Psoas muscle (tissue), 8 donors: ENCODE measurements around the gene HNRNPK. TPM values are rescaled to one million over a fixed set of nuclear protein-coding genes. Genes with fewer than 3 reads are reported as not detected.

ENCODE experiments used
- ATAC-seq, 4 donors: fragments of 200-7000 bp; cut with Tn5 transposase; one replicate each; pipeline ENCODE4 v1.9.1; 2020; ENCODE audit warnings: moderate library complexity in 3 of 4, mild to moderate bottlenecking in 2 of 4
- DNase-seq, 2 donors: peaks; one replicate each; pipeline ENCODE4 v3.0.0-alpha.2; 2020
- H3K27ac ChIP-seq: fragments of 200-600 bp; one replicate; pipeline ENCODE4 v1.8.0; 2022
- H3K27me3 ChIP-seq, 3 donors: fragments of 200-600 bp in 1 of 3; one replicate each; pipeline versions ENCODE4 v1.6.1 to v1.8.0; 2013 to 2022; ENCODE audit warnings: low read length in 2 of 3, mild to moderate bottlenecking in 2 of 3, moderate library complexity in 1 of 3; ENCODE audit not compliant: insufficient read depth in 3 of 3
- H3K36me3 ChIP-seq, 2 donors: fragments of 200-600 bp in 1 of 2; one replicate each; pipeline versions ENCODE4 v1.6.1 to v1.8.0; 2013 to 2022; ENCODE audit warnings: low read depth in 1 of 2, mild to moderate bottlenecking in 1 of 2, moderate library complexity in 1 of 2; ENCODE audit not compliant: insufficient read depth in 1 of 2
- H3K4me1 ChIP-seq: fragments of 200-600 bp; one replicate; pipeline ENCODE4 v1.8.0; 2022
- H3K4me3 ChIP-seq: fragments of 200-600 bp; one replicate; pipeline ENCODE4 v1.8.0; 2022; ENCODE audit warnings: mild to moderate bottlenecking
- H3K9me3 ChIP-seq: fragments of 200-600 bp; one replicate; pipeline ENCODE4 v1.8.0; 2022
- CTCF ChIP-seq: fragments of 200-600 bp; IDR thresholded peaks from one replicate; pipeline ENCODE4 v1.8.0; 2022; ENCODE audit warnings: antibody characterized with exemption
- WGBS, 3 donors: extraction: QIAGEN DNeasy Blood & Tissue Kit; methylation state at CpG; one replicate each; pipeline versions ENCODE4 v1.1.6 to v1.1.7; 2013; 5-methylcytosine and 5-hydroxymethylcytosine counted together
- intact Hi-C, 2 donors: fragments of 100-400 bp; cut with DNase I; formaldehyde crosslinking; loops; one replicate each; pipeline versions ENCODE4 v1.11.0 to v1.14.2; 2022
- polyA plus RNA-seq, 3 donors: library from polyadenylated mRNA; stranded (reverse); fragments of 200-250 nt; gene quantifications; one replicate each; pipeline ENCODE4 v1.2.3, GENCODE V29; 2013
- total RNA-seq, 4 donors: library from RNA; stranded (reverse); fragmentation: NEBNext Ultra II Directional in 2 of 4; extraction: Animal tissue kit (Norgen Biotek cat#: 25700) in 2 of 4; gene quantifications; one replicate each; pipeline versions ENCODE4 v1.2.1 to v1.2.4, GENCODE V29; 2021 to 2023
- donor health status: healthy with polysubstance abuse.
- donor health status: DM: no; HTN: no; CAD: no; lungs with moderate emphysema.
- donor health status: Bipolar disorder and iron deficiency.
- donor health status: healthy.
- donor health status: DM: yes; HTN: yes; CAD: no.
- donor health status: DM: no; HTN: no; CAD: no.
- donor health status: DM: no; HTN: no; CAD: no.
- donor health status: DM: yes; HTN: yes; CAD: no.

HNRNPK gene
- total and polyA plus RNA-seq, 7 donors: 241 to 369 (median 337) TPM

DNA sequence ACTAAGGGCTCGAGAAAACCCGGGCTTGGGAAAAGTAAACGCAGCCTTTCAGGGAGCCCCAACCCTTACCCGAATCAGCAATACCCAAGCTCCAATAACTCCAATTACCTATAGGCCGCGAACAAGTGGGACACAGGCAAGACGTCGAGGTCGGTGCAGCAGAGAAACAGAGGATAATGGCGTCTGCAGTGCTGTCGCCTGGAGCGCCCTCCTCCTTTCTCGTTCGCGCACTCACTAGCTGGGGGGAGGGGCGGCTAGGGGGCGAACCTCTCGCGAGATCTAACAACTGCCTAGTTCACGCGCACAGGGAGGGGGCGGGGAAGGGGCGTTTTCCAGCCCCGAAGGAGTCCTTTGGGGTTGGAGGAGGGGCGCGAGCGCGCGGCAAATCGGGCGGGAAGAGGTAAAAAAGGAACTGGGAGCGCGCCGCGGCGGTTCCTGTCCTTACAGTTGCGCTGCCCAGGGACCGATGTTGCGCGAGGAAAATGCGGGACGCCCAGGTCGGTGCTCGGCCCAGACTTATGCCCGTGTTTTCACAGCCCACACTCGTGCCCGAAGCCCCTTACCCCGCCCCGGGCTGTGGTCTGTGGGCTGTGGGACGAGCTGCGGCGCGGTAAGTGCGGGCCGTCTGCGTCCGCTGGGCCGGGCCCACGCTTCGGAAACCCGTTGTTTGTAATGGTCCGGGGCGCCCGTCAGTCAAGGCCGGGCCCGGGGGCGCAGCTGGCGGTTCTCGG is 545 bp upstream of the HNRNPK start, which contains the start of gene RMI1:
Gene RMI1 (plus strand): TSS at position 411 of the 731 bp plus-strand sequence. CDS start 20,182 bp downstream, outside the sequence.
- DNase-seq (peak; percentile 100), ATAC-seq (peak; percentile 90 to 93 (median 92))
- Histone ChIP-seq H3K27ac (peak within 1 kb of the TSS; percentile 100), H3K9me3 (no peaks in the 10 kb centered on the region), H3K27me3 (no peaks in the 10 kb centered on the region), H3K4me3 (peak within 1 kb of the TSS; percentile 96), H3K36me3 (peaks cover 0 to 25% of the 10 kb centered on the region in 2 donors), H3K4me1 (peaks cover 34% of the 10 kb centered on the region)
- intact Hi-C loops: loop anchor here (2.0 to 5.0 kb wide), 5 partner anchors 24 to 192 kb away; partner anchors contain the start of gene KIF27 (in 1 of the 2)
- WGBS, 3 donors: 0 to 1% (median 0%) methylated on average over 59 to 69 of the region's 69 CpGs
- TF ChIP-seq CTCF: no peak

- peaks cover 2 to 39% of the 10 kb centered on the region in 2 donors for H3K36me3 ChIP-seq
- WGBS, 3 donors: 0 to 1% (median 0%) methylated on average over 49 to 55 of the region's 55 CpGs
- no peaks in the 10 kb centered on the region for H3K27me3 ChIP-seq
- TF ChIP-seq CTCF: no peak
- H3K27ac ChIP-seq: peak overlapping the region; percentile 100
- peak; percentile 84 to 92 for DNase-seq
- no peaks in the 10 kb centered on the region for H3K9me3 ChIP-seq
- peak overlapping the region; percentile 96 for H3K4me3 ChIP-seq
- peak; percentile 65 to 74 (median 70) for ATAC-seq
- intact Hi-C loops: loop anchor here in 1 of 2 donors (5.0 kb wide), 1 partner anchor 193 kb away; no protein-coding TSS in a partner anchor
- H3K4me1 ChIP-seq: peaks cover 42% of the 10 kb centered on the region
These were observed 813 bp downstream of the HNRNPK start for GRCh38 chr9:83978992-83979811.

DNA sequence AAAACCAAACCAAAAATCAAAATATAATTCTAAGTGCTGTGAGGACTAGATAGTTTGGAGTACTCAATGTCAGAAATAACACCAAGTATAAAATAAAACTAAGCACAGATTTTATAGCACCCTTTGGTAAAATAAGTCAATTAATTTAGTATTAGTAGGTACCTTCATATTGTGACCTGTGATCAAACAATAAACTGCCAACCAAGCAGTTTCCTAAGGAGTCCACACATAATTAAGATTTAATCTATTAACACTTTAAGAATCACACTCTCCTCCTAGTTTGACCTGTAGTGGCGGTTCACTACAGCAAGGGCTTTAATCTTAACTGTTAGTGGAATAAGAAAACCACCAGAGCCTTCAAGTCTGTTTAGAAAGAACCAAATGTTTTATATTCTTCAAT is 2.8 kb downstream of the HNRNPK start:
- Histone ChIP-seq H3K4me3 (peak overlapping the region; percentile 96), H3K27ac (no peak overlapping the region), H3K4me1 (peaks cover 55% of the 10 kb centered on the region), H3K27me3 (no peaks in the 10 kb centered on the region), H3K36me3 (peaks cover 13 to 59% of the 10 kb centered on the region in 2 donors), H3K9me3 (no peaks in the 10 kb centered on the region)
- ATAC-seq: no peak
- 67 to 79% (median 72%) methylated on average over 1 of the region's 1 CpG for WGBS, 3 donors
- no peak for DNase-seq
- intact Hi-C loops: loop anchor here in 1 of 2 donors (5.0 kb wide), 1 partner anchor 195 kb away; no protein-coding TSS in a partner anchor
- no peak for TF ChIP-seq CTCF

- peak overlapping the region; percentile 96 for H3K4me3 ChIP-seq
- no peak for TF ChIP-seq CTCF
- intact Hi-C loops: loop anchor here in 1 of 2 donors (5.0 kb wide), 1 partner anchor 196 kb away; no protein-coding TSS in a partner anchor
- H3K4me1 ChIP-seq: peaks cover 48% of the 10 kb centered on the region
- no peaks in the 10 kb centered on the region for H3K27me3 ChIP-seq
- peaks cover 13 to 67% of the 10 kb centered on the region in 2 donors for H3K36me3 ChIP-seq
- no peak for ATAC-seq
- 42 to 55% (median 53%) methylated on average over 2 of the region's 2 CpGs for WGBS, 3 donors
- no peaks in the 10 kb centered on the region for H3K9me3 ChIP-seq
- no peak overlapping the region for H3K27ac ChIP-seq
- DNase-seq: no peak
These were observed 3.6 kb downstream of the HNRNPK start for GRCh38 chr9:83976372-83976771.
